ENCODE measurements around the gene RPEL1. TPM values are rescaled to one million over a fixed set of nuclear protein-coding genes. Genes with fewer than 3 reads are reported as not detected.

RPEL1 gene
- total and polyA plus RNA-seq, 2 of the 8 experiments (the other 6 are each of a cell fraction or from before 2014, with no cell fraction given), result 0.12 TPM; not detected in 1

DNA sequence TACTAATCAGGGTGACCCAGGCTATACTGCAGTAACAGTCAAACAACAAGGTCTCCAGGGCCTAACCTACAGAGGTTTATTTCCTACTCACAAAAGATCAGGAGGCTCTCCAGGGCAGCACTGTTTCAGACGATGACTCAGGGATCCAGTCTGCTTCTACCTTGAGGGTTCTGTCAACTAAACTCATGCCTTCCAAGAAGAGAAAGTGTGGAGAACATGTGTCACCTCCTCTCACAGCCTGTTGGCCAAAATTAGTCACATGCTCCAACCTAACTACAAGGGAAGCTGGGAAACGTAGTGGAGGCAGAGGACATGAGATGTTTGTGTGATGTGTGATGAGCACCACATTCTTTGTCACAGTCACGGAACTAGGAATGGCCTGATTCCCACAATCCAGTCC, 16.5 kb downstream of the RPEL1 start:
- ChIA-PET CTCF (ENCODE audit: partially characterized antibody) (interaction anchor here (0.6 kb wide), 1 partner anchor 388 kb away, joined by 3 read pairs; no protein-coding TSS in a partner anchor), POLR2A (ENCODE audit: partially characterized antibody) (no interaction called here)
- FAIRE-seq (no peak), DNase-seq (ENCODE audit: low read depth in 1 of 2, low spot score in 2 of 2) (no peak)
- Histone ChIP-seq H4K5ac (ENCODE audit: insufficient read length, low read depth, low read length) (no peak overlapping the region), H3K4me3 (ENCODE audit: extremely low read depth in 1 of 4, insufficient read depth in 2 of 4, low read depth in 3 of 4, low read length in 4 of 4) (no peak overlapping the region), H2BK15ac (ENCODE audit: low read length) (no peak overlapping the region), H2BK12ac (ENCODE audit: low read depth, low read length) (no peak overlapping the region), H3K56ac (replicated peaks; ENCODE audit: insufficient read length, low read depth, low read length) (no peak overlapping the region), H3K4me2 (ENCODE audit: insufficient read depth in 1 of 2, low read depth in 2 of 2, low read length in 2 of 2) (no peak overlapping the region), H3K9me3 (ENCODE audit: insufficient read depth in 2 of 2, low read depth in 1 of 2, low read length in 1 of 2) (peaks cover 7 to 14% of the 10 kb centered on the region in 2 experiments; a peak in 3 of 4 replicates), H3K27me3 (replicated peaks in 1 of 4; ENCODE audit: control insufficient read depth in 3 of 4, extremely low read depth in 1 of 4, insufficient read depth in 3 of 4, low read length in 3 of 4) (peaks cover 0 to 1% (median 0%) of the 10 kb centered on the region in 4 experiments; a peak in 1 of 7 replicates), H3K18ac (ENCODE audit: extremely low read depth, low read length) (no peak overlapping the region), H4K20me1 (replicated peaks in 1 of 2; ENCODE audit: control insufficient read depth in 1 of 2, insufficient read depth in 2 of 2, low read length in 2 of 2) (no peaks in the 10 kb centered on the region), H3K9ac (replicated peaks in 1 of 4; ENCODE audit: extremely low read depth in 1 of 4, low read depth in 3 of 4, low read length in 3 of 4) (no peak overlapping the region), H3K79me1 (ENCODE audit: low read depth, low read length) (no peaks in the 10 kb centered on the region), H3K14ac (ENCODE audit: insufficient read length) (no peak overlapping the region), H3K23me2 (ENCODE audit: low read depth, low read length) (no peaks in the 10 kb centered on the region), H2BK20ac (ENCODE audit: low read length) (no peak overlapping the region), H4K8ac (ENCODE audit: extremely low read depth, insufficient read depth, low read length) (no peak overlapping the region), H4K91ac (replicated peaks; ENCODE audit: insufficient read length, low read length) (no peak overlapping the region), H3K79me2 (ENCODE audit: control insufficient read depth in 1 of 2, insufficient read depth in 2 of 2, low read length in 2 of 2) (no peaks in the 10 kb centered on the region), H3K23ac (ENCODE audit: insufficient read length) (no peak overlapping the region), H2AFZ (ENCODE audit: low read length) (no peak overlapping the region), H2BK5ac (ENCODE audit: low read depth, low read length) (no peak overlapping the region), H3K4me1 (replicated peaks in 1 of 4; ENCODE audit: control insufficient read depth in 3 of 4, insufficient read depth in 4 of 4, low read length in 3 of 4) (no peaks in the 10 kb centered on the region), H3K27ac (ENCODE audit: low read depth, low read length) (no peak overlapping the region), H3K4ac (replicated peaks; ENCODE audit: insufficient read length, low read depth, low read length) (no peak overlapping the region), H2BK120ac (replicated peaks; ENCODE audit: low read depth, low read length) (no peak overlapping the region), H3K36me3 (ENCODE audit: control insufficient read depth in 2 of 4, insufficient read depth in 4 of 4, low read length in 3 of 4) (no peaks in the 10 kb centered on the region), H2AK5ac (ENCODE audit: low read depth, low read length) (peak overlapping the region; percentile 77; the same call in 1 of the 2 replicates)
- 85% methylated on average over 3 of the region's 3 CpGs; no CpG with 5 or more reads in 1 of the 2 experiments for WGBS, 2 experiments (ENCODE audit: extremely low coverage in 1 of 2, insufficient coverage in 1 of 2, insufficient read length in 1 of 2, insufficient replicate concordance in 2 of 2, low coverage in 1 of 2, low lambda C conversion rate in 2 of 2, missing lambda C conversion rate in 1 of 2)
- TF ChIP-seq, protein P1, sequence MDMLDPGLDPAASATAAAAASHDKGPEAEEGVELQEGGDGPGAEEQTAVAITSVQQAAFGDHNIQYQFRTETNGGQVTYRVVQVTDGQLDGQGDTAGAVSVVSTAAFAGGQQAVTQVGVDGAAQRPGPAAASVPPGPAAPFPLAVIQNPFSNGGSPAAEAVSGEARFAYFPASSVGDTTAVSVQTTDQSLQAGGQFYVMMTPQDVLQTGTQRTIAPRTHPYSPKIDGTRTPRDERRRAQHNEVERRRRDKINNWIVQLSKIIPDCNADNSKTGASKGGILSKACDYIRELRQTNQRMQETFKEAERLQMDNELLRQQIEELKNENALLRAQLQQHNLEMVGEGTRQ (IDR thresholded peaks at IDR 0.05; ENCODE audit: low read length), result peak; percentile 36; the same call in 1 of the 2 replicates
- TF ChIP-seq BRCA1 (IDR thresholded peaks at IDR 0.05; ENCODE audit: low read depth, low read length), result no peak
- no peak for TF ChIP-seq ZNF274 (IDR thresholded peaks at IDR 0.05; ENCODE audit: borderline replicate concordance, extremely low read depth, low read length)
- TF ChIP-seq SRF (IDR thresholded peaks at IDR 0.05; ENCODE audit: low read depth, low read length), result no peak
